Immature natural killer cell (primary cell): ENCODE measurements around the gene SLC9A6. TPM values are rescaled to one million over a fixed set of nuclear protein-coding genes. Genes with fewer than 3 reads are reported as not detected.
"Not testable (repeated sequence)": the region's sequence is repeated elsewhere in the genome, so short reads cannot be mapped to it uniquely, and the experiment has no call there.

ENCODE experiments used
- DNase-seq, 3 donors: peaks; one replicate each; pipeline ENCODE4 v3.0.0; 2022; ENCODE audit warnings: mixed read lengths in 1 of 3
- H3K27ac Mint-ChIP-seq, 6 donors: one replicate each; pipeline ENCODE4 v1.8.0; 2020; ENCODE audit warnings: mixed read lengths in 6 of 6, mild to moderate bottlenecking in 5 of 6, inconsistent platforms in 4 of 6, moderate library complexity in 3 of 6
- H3K27me3 Mint-ChIP-seq, 3 donors: one replicate each; pipeline ENCODE4 v1.8.0; 2020 to 2021; ENCODE audit warnings: low read depth in 3 of 3, mild to moderate bottlenecking in 3 of 3, mixed read lengths in 3 of 3, moderate library complexity in 3 of 3, inconsistent platforms in 1 of 3
- H3K36me3 Mint-ChIP-seq, 3 donors: one replicate each; pipeline ENCODE4 v1.8.0; 2020; ENCODE audit warnings: mixed read lengths in 3 of 3, inconsistent platforms in 2 of 3, mild to moderate bottlenecking in 2 of 3
- H3K4me1 Mint-ChIP-seq, 2 donors: one replicate each; pipeline ENCODE4 v1.8.0; 2020; ENCODE audit warnings: inconsistent platforms in 2 of 2, mild to moderate bottlenecking in 2 of 2, mixed read lengths in 2 of 2, moderate library complexity in 1 of 2
- H3K4me3 Mint-ChIP-seq, 5 donors: one replicate each; pipeline ENCODE4 v1.8.0; 2020; ENCODE audit warnings: mild to moderate bottlenecking in 5 of 5, mixed read lengths in 5 of 5, inconsistent platforms in 3 of 5, moderate library complexity in 3 of 5
- H3K9me3 Mint-ChIP-seq, 6 donors: one replicate each; pipeline ENCODE4 v1.8.0; 2020; ENCODE audit warnings: mild to moderate bottlenecking in 6 of 6, mixed read lengths in 6 of 6, inconsistent platforms in 4 of 6, moderate library complexity in 3 of 6
- polyA plus RNA-seq, 3 donors: library from polyadenylated mRNA; unstranded; fragments of 300-500 nt; fragmentation: Illumina TruSeq; gene quantifications; one replicate each; pipeline ENCODE4 v1.2.3, GENCODE V29; 2021

Gene SLC9A6
- polyA plus RNA-seq, 3 donors from 2014 or later = 13.2 to 20.5 (median 18.6) TPM

GRCh38 chrX:136035663-136036062, 50.4 kb downstream of the SLC9A6 start:
- DNase-seq = no peak
- peaks cover 0 to 4% (median 2%) of the 10 kb centered on the region in 3 donors for H3K27me3 Mint-ChIP-seq
- no peaks in the 10 kb centered on the region for H3K4me1 Mint-ChIP-seq
- peaks cover under 1 to 6% (median 4%) of the 10 kb centered on the region in 3 donors for H3K36me3 Mint-ChIP-seq
- no peaks in the 10 kb centered on the region for H3K9me3 Mint-ChIP-seq
- H3K4me3 Mint-ChIP-seq = no peak overlapping the region
- no peak overlapping the region for H3K27ac Mint-ChIP-seq

- Mint-ChIP-seq H3K36me3 (peaks cover 0 to 12% (median 6%) of the 10 kb centered on the region in 3 donors), H3K27ac (no peak overlapping the region), H3K9me3 (no peaks in the 10 kb centered on the region), H3K4me3 (no peak overlapping the region), H3K27me3 (peaks cover 0 to 4% (median 2%) of the 10 kb centered on the region in 3 donors), H3K4me1 (no peaks in the 10 kb centered on the region)
- no peak for DNase-seq
Measured at GRCh38 chrX:136039485-136039884, 54.2 kb downstream of the SLC9A6 start.

GRCh38 chrX:136039968-136040367, 54.7 kb downstream of the SLC9A6 start:
- Mint-ChIP-seq H3K27ac (no peak overlapping the region), H3K27me3 (peaks cover 0 to 4% (median 2%) of the 10 kb centered on the region in 3 donors), H3K4me3 (no peak overlapping the region), H3K4me1 (no peaks in the 10 kb centered on the region), H3K9me3 (no peaks in the 10 kb centered on the region), H3K36me3 (peaks cover 0 to 17% (median 6%) of the 10 kb centered on the region in 3 donors)
- DNase-seq = no peak

GRCh38 chrX:136041254-136041812, 56.1 kb downstream of the SLC9A6 start:
- peaks cover 0 to 4% (median 2%) of the 10 kb centered on the region in 3 donors for H3K27me3 Mint-ChIP-seq
- no peaks in the 10 kb centered on the region for H3K9me3 Mint-ChIP-seq
- no peaks in the 10 kb centered on the region for H3K4me1 Mint-ChIP-seq
- H3K4me3 Mint-ChIP-seq = no peak overlapping the region
- DNase-seq = no peak
- H3K36me3 Mint-ChIP-seq = peaks cover 0 to 21% (median 6%) of the 10 kb centered on the region in 3 donors
- no peak overlapping the region for H3K27ac Mint-ChIP-seq

- DNase-seq = no peak
- Mint-ChIP-seq H3K27ac (no peak overlapping the region), H3K4me3 (no peak overlapping the region), H3K4me1 (no peaks in the 10 kb centered on the region), H3K27me3 (peaks cover 0 to 2% (median 1%) of the 10 kb centered on the region in 3 donors), H3K9me3 (no peaks in the 10 kb centered on the region), H3K36me3 (peaks cover 0 to 21% (median 4%) of the 10 kb centered on the region in 3 donors)
Measured at GRCh38 chrX:136045008-136045407, 59.8 kb downstream of the SLC9A6 start.

GRCh38 chrX:136046295-136047015, 61.2 kb downstream of the SLC9A6 start:
- no peaks in the 10 kb centered on the region for H3K4me1 Mint-ChIP-seq
- no peak for DNase-seq
- H3K27ac Mint-ChIP-seq = no peak overlapping the region
- H3K27me3 Mint-ChIP-seq = peaks cover 0 to 5% (median 2%) of the 10 kb centered on the region in 3 donors
- no peaks in the 10 kb centered on the region for H3K9me3 Mint-ChIP-seq
- no peak overlapping the region for H3K4me3 Mint-ChIP-seq
- peaks cover 0 to 21% (median 0%) of the 10 kb centered on the region in 3 donors for H3K36me3 Mint-ChIP-seq

GRCh38 chrX:136047016-136047642, 61.9 kb downstream of the SLC9A6 start:
- H3K36me3 Mint-ChIP-seq = peaks cover 0 to 18% (median 0%) of the 10 kb centered on the region in 3 donors
- no peaks in the 10 kb centered on the region for H3K4me1 Mint-ChIP-seq
- DNase-seq = no peak
- H3K9me3 Mint-ChIP-seq = no peaks in the 10 kb centered on the region
- no peak overlapping the region for H3K27ac Mint-ChIP-seq
- no peak overlapping the region for H3K4me3 Mint-ChIP-seq
- peaks cover 0 to 8% (median 2%) of the 10 kb centered on the region in 3 donors for H3K27me3 Mint-ChIP-seq

GRCh38 chrX:136047969-136048368, 62.7 kb downstream of the SLC9A6 start:
- no peaks in the 10 kb centered on the region for H3K4me1 Mint-ChIP-seq
- peaks cover 0 to 8% (median 2%) of the 10 kb centered on the region in 3 donors for H3K27me3 Mint-ChIP-seq
- no peaks in the 10 kb centered on the region for H3K9me3 Mint-ChIP-seq
- H3K4me3 Mint-ChIP-seq = no peak overlapping the region
- no peak overlapping the region for H3K27ac Mint-ChIP-seq
- no peak for DNase-seq
- peaks cover 0 to 18% (median 0%) of the 10 kb centered on the region in 3 donors for H3K36me3 Mint-ChIP-seq

- no peak overlapping the region for H3K4me3 Mint-ChIP-seq
- H3K9me3 Mint-ChIP-seq = no peaks in the 10 kb centered on the region
- H3K4me1 Mint-ChIP-seq = no peaks in the 10 kb centered on the region
- peaks cover 0 to 8% (median 2%) of the 10 kb centered on the region in 3 donors for H3K27me3 Mint-ChIP-seq
- peaks cover 0 to 18% (median 0%) of the 10 kb centered on the region in 3 donors for H3K36me3 Mint-ChIP-seq
- no peak for DNase-seq
- no peak overlapping the region for H3K27ac Mint-ChIP-seq
Measured at GRCh38 chrX:136048446-136048845, 63.2 kb downstream of the SLC9A6 start.

GRCh38 chrX:136049608-136050007, 64.4 kb downstream of the SLC9A6 start:
- Mint-ChIP-seq H3K27ac (no peak overlapping the region), H3K4me1 (no peaks in the 10 kb centered on the region), H3K36me3 (peaks cover 0 to 8% (median 0%) of the 10 kb centered on the region in 3 donors), H3K9me3 (no peaks in the 10 kb centered on the region), H3K4me3 (no peak overlapping the region), H3K27me3 (peaks cover 0 to 8% (median 0%) of the 10 kb centered on the region in 3 donors)
- DNase-seq = no peak

- not testable (repeated sequence) for H3K4me1 Mint-ChIP-seq, DNase-seq, H3K27ac Mint-ChIP-seq
Measured at GRCh38 chrX:136050875-136051274, 65.6 kb downstream of the SLC9A6 start.

GRCh38 chrX:136051611-136052010, 66.4 kb downstream of the SLC9A6 start:
- Mint-ChIP-seq H3K4me3 (no peak overlapping the region), H3K4me1 (peaks cover 2 to 3% of the 10 kb centered on the region in 2 donors), H3K27me3 (peaks cover 0 to 8% (median 2%) of the 10 kb centered on the region in 3 donors), H3K36me3 (no peaks in the 10 kb centered on the region), H3K9me3 (no peaks in the 10 kb centered on the region), H3K27ac (no peak overlapping the region)
- no peak for DNase-seq

More at GRCh38 chrX:136050875-136051274, 65.6 kb downstream of the SLC9A6 start:
- H3K27me3 Mint-ChIP-seq, H3K36me3 Mint-ChIP-seq, H3K9me3 Mint-ChIP-seq, H3K4me3 Mint-ChIP-seq: not testable (repeated sequence)

GRCh38 chrX:136055651-136056221, 70.5 kb downstream of the SLC9A6 start:
- peaks cover 7% of the 10 kb centered on the region in 2 donors for H3K4me1 Mint-ChIP-seq
- H3K9me3 Mint-ChIP-seq = no peaks in the 10 kb centered on the region
- H3K27ac Mint-ChIP-seq = no peak overlapping the region
- H3K36me3 Mint-ChIP-seq = no peaks in the 10 kb centered on the region
- no peak overlapping the region for H3K4me3 Mint-ChIP-seq
- peaks cover 0 to 11% (median 4%) of the 10 kb centered on the region in 3 donors for H3K27me3 Mint-ChIP-seq
- no peak for DNase-seq

- Mint-ChIP-seq H3K36me3 (no peaks in the 10 kb centered on the region), H3K9me3 (no peaks in the 10 kb centered on the region), H3K4me3 (no peak overlapping the region), H3K4me1 (peaks cover 7% of the 10 kb centered on the region in 2 donors), H3K27ac (no peak overlapping the region), H3K27me3 (peaks cover 0 to 8% (median 4%) of the 10 kb centered on the region in 3 donors)
- DNase-seq = no peak
Measured at GRCh38 chrX:136057567-136057966, 72.3 kb downstream of the SLC9A6 start.
